K562 (cell line): ENCODE results near the gene PGP. TPM values are rescaled to one million over a fixed set of nuclear protein-coding genes. Genes with fewer than 3 reads are reported as not detected.

Experiments
- ARID1B ChIP-seq: fragments of 450-650 bp; IDR thresholded peaks from 2 replicates; pipeline ENCODE4 v1.6.1; 2016; ENCODE audit warnings: antibody characterized with exemption, mild to moderate bottlenecking, inconsistent platforms
- CBFA2T2 ChIP-seq: fragments of 450-650 bp; conservative IDR thresholded peaks from 2 replicates; pipeline ENCODE4 v1.6.1; 2017; ENCODE audit warnings: mild to moderate bottlenecking
- CHD4 ChIP-seq: fragments of 200-600 bp; sonication (generic); IDR thresholded peaks from 3 replicates; pipeline ENCODE4 v1.6.1; 2012; ENCODE audit warnings: low read depth, mild to moderate bottlenecking, mixed read lengths, low read length, inconsistent platforms; ENCODE audit not compliant: insufficient read depth, insufficient replicate concordance, poor library complexity, severe bottlenecking
- HNRNPLL ChIP-seq: fragments of 200-400 bp; formaldehyde crosslinking; IDR thresholded peaks from 2 replicates; pipeline ENCODE4 v1.6.1; 2017; ENCODE audit warnings: low read length, low read depth, mild to moderate bottlenecking; ENCODE audit not compliant: poor library complexity, severe bottlenecking
- KDM1A ChIP-seq, 2 experiments: fragments of 450-650 bp; IDR thresholded peaks; 2 replicates each; pipeline ENCODE4 v1.6.1; 2016; ENCODE audit warnings: mild to moderate bottlenecking in 2 of 2
- ZNF324 ChIP-seq: fragments of 250-450 bp; sonication (Bioruptor Pico); IDR thresholded peaks from 2 replicates; pipeline ENCODE4 v1.4.0; 2020; ENCODE audit warnings: mild to moderate bottlenecking
- ZNF57 ChIP-seq: fragments of 450-650 bp; formaldehyde crosslinking; IDR thresholded peaks from 2 replicates; pipeline ENCODE4 v1.4.0; 2020; ENCODE audit warnings: mild to moderate bottlenecking, moderate library complexity
- ZNF586 ChIP-seq: fragments of 450-650 bp; formaldehyde crosslinking; conservative IDR thresholded peaks from 2 replicates; pipeline ENCODE4 v1.4.0; 2020; ENCODE audit warnings: mild to moderate bottlenecking, moderate library complexity
- ZNF785 ChIP-seq: fragments of 250-450 bp; sonication (Bioruptor Pico); IDR thresholded peaks from 2 replicates; pipeline ENCODE4 v1.4.0; 2020; ENCODE audit warnings: mild to moderate bottlenecking
- polyA plus RNA-seq, 8 experiments: library from polyadenylated mRNA; depleted of rRNA in 4 of 8; stranded (reverse) in 5 of 8; unstranded in 3 of 8; fragments of >200 nt; fragmentation: Nextera tagmentation in 2 of 8; fragmentation: Illumina TruSeq in 1 of 8; extraction: Ambion mirVana in 2 of 8; extraction: Trizol in 1 of 8; gene quantifications; 2 replicates each; pipeline versions ENCODE4 v1.2.1 to v1.2.3, GENCODE V29; 2011 to 2014; ENCODE audit warnings: inconsistent platforms in 1 of 8, missing spikeins in 1 of 8
- total RNA-seq, 7 experiments: library from RNA; depleted of rRNA in 6 of 7; stranded (reverse); fragments of >200 nt in 6 of 7; fragmentation: Illumina TruSeq in 2 of 7; extraction: Trizol in 2 of 7; gene quantifications; 2 replicates each; pipeline versions ENCODE4 v1.2.1 to v1.2.3, GENCODE V29; 2011 to 2021; ENCODE audit warnings: low replicate concordance in 1 of 7
- TF ChIP-seq, protein P1 (sequence below): sonication (generic); formaldehyde crosslinking; IDR thresholded peaks from 2 replicates; pipeline ENCODE4 v1.8.0; 2022; ENCODE audit warnings: mild to moderate bottlenecking, missing genetic modification reagents
- TF ChIP-seq, protein P2 (sequence below): sonication (generic); IDR thresholded peaks from 2 replicates; pipeline ENCODE4 v1.6.1; 2016
- TF ChIP-seq, protein P3 (sequence below): fragments of 450-650 bp; formaldehyde crosslinking; IDR thresholded peaks from 2 replicates; pipeline ENCODE4 v1.4.0; 2020; ENCODE audit warnings: mild to moderate bottlenecking, moderate library complexity
- TF ChIP-seq, protein P4 (sequence below): sonication (generic); formaldehyde crosslinking; IDR thresholded peaks from 2 replicates; pipeline ENCODE4 v1.8.0; 2023; ENCODE audit warnings: mild to moderate bottlenecking, missing genetic modification reagents
- TF ChIP-seq, protein P5 (sequence below), 2 experiments: fragments of 150-350 bp in 1 of 2; IDR thresholded peaks; 2 replicates each; pipeline ENCODE4 v1.6.1; 2012 to 2016; ENCODE audit warnings: low read depth in 2 of 2, low read length in 2 of 2, mild to moderate bottlenecking in 1 of 2, moderate library complexity in 1 of 2

Gene PGP
- total and polyA plus RNA-seq, 9 of the 15 experiments (the other 6 are each of a cell fraction or from before 2014, with no cell fraction given) = 1.1 to 57.6 (median 19.6) TPM

DNA sequence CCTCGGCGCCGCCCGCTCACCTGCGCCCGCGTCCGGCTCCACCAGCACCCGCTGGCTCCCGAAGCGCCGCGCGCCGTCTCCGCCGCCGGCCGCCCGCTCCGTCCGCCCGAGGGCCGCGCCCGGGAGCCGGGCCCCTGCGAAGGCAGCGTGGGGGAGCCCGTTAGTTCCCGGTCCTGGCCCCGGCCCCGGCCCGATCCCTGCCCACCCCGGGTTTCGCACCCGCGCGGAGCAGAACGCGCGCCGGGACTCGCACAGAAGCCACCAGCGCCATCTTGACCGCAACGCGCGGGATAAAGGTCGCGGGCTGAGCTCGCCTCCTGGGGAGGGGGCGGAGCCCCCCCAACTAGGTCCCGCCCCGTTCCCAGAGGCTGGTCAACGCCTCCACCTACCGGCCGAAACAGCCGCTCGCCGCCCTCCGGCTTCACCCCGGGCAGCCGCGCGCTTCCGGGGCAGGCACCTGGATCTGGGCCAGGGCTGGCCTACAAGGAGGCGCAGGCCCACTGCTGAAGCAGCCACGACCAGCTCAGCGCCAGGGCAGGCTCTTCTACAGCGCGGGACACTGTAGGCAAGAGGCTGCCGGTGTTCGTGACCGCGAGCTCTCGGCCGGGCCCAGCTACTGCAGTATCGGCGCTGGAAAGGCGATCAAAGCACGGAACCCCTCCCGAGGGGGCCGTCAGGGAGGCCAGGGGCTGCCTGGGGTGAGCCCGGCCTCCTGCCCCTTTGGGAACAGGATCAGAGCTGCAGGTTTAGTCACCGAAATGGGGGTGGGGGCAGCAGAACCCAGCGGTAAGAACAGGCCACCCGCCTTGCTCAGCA lies 36.9 kb upstream of the PGP start, which contains the start of gene ECI1 (continued):
- TF ChIP-seq ZNF586 (CRISPR knock-in tag) (no peak), ZNF324 (CRISPR knock-in tag) (no peak), CHD4 (peak; percentile 29), KDM1A (IDR thresholded peaks at IDR 0.05) (no peak), ZNF57 (CRISPR knock-in tag) (no peak), ZNF785 (CRISPR knock-in tag) (no peak), CBFA2T2 (no peak), HNRNPLL (peak; percentile 38), ARID1B (no peak; the same call in 1 of the 2 replicates)
- TF ChIP-seq, protein P1, sequence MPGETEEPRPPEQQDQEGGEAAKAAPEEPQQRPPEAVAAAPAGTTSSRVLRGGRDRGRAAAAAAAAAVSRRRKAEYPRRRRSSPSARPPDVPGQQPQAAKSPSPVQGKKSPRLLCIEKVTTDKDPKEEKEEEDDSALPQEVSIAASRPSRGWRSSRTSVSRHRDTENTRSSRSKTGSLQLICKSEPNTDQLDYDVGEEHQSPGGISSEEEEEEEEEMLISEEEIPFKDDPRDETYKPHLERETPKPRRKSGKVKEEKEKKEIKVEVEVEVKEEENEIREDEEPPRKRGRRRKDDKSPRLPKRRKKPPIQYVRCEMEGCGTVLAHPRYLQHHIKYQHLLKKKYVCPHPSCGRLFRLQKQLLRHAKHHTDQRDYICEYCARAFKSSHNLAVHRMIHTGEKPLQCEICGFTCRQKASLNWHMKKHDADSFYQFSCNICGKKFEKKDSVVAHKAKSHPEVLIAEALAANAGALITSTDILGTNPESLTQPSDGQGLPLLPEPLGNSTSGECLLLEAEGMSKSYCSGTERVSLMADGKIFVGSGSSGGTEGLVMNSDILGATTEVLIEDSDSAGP (CRISPR knock-in tag) = 0 out of 2 replicates have a peak, but pooled peaks have one; percentile 34
- TF ChIP-seq, protein P2, sequence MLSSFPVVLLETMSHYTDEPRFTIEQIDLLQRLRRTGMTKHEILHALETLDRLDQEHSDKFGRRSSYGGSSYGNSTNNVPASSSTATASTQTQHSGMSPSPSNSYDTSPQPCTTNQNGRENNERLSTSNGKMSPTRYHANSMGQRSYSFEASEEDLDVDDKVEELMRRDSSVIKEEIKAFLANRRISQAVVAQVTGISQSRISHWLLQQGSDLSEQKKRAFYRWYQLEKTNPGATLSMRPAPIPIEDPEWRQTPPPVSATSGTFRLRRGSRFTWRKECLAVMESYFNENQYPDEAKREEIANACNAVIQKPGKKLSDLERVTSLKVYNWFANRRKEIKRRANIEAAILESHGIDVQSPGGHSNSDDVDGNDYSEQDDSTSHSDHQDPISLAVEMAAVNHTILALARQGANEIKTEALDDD = no peak
- TF ChIP-seq, protein P3, sequence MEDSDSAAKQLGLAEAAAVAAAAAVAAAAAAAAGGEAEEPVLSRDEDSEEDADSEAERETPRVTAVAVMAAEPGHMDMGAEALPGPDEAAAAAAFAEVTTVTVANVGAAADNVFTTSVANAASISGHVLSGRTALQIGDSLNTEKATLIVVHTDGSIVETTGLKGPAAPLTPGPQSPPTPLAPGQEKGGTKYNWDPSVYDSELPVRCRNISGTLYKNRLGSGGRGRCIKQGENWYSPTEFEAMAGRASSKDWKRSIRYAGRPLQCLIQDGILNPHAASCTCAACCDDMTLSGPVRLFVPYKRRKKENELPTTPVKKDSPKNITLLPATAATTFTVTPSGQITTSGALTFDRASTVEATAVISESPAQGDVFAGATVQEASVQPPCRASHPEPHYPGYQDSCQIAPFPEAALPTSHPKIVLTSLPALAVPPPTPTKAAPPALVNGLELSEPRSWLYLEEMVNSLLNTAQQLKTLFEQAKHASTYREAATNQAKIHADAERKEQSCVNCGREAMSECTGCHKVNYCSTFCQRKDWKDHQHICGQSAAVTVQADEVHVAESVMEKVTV (CRISPR knock-in tag) = peak; percentile 77
- TF ChIP-seq, protein P4, sequence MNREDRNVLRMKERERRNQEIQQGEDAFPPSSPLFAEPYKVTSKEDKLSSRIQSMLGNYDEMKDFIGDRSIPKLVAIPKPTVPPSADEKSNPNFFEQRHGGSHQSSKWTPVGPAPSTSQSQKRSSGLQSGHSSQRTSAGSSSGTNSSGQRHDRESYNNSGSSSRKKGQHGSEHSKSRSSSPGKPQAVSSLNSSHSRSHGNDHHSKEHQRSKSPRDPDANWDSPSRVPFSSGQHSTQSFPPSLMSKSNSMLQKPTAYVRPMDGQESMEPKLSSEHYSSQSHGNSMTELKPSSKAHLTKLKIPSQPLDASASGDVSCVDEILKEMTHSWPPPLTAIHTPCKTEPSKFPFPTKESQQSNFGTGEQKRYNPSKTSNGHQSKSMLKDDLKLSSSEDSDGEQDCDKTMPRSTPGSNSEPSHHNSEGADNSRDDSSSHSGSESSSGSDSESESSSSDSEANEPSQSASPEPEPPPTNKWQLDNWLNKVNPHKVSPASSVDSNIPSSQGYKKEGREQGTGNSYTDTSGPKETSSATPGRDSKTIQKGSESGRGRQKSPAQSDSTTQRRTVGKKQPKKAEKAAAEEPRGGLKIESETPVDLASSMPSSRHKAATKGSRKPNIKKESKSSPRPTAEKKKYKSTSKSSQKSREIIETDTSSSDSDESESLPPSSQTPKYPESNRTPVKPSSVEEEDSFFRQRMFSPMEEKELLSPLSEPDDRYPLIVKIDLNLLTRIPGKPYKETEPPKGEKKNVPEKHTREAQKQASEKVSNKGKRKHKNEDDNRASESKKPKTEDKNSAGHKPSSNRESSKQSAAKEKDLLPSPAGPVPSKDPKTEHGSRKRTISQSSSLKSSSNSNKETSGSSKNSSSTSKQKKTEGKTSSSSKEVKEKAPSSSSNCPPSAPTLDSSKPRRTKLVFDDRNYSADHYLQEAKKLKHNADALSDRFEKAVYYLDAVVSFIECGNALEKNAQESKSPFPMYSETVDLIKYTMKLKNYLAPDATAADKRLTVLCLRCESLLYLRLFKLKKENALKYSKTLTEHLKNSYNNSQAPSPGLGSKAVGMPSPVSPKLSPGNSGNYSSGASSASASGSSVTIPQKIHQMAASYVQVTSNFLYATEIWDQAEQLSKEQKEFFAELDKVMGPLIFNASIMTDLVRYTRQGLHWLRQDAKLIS (CRISPR knock-in tag) = no peak; the same call in 1 of the 2 replicates
- TF ChIP-seq, protein P5, sequence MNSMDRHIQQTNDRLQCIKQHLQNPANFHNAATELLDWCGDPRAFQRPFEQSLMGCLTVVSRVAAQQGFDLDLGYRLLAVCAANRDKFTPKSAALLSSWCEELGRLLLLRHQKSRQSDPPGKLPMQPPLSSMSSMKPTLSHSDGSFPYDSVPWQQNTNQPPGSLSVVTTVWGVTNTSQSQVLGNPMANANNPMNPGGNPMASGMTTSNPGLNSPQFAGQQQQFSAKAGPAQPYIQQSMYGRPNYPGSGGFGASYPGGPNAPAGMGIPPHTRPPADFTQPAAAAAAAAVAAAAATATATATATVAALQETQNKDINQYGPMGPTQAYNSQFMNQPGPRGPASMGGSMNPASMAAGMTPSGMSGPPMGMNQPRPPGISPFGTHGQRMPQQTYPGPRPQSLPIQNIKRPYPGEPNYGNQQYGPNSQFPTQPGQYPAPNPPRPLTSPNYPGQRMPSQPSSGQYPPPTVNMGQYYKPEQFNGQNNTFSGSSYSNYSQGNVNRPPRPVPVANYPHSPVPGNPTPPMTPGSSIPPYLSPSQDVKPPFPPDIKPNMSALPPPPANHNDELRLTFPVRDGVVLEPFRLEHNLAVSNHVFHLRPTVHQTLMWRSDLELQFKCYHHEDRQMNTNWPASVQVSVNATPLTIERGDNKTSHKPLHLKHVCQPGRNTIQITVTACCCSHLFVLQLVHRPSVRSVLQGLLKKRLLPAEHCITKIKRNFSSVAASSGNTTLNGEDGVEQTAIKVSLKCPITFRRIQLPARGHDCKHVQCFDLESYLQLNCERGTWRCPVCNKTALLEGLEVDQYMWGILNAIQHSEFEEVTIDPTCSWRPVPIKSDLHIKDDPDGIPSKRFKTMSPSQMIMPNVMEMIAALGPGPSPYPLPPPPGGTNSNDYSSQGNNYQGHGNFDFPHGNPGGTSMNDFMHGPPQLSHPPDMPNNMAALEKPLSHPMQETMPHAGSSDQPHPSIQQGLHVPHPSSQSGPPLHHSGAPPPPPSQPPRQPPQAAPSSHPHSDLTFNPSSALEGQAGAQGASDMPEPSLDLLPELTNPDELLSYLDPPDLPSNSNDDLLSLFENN (IDR thresholded peaks at IDR 0.05; ENCODE audit: low read depth in 2 of 2, low read length in 2 of 2) = no peak
